K562 (cell line): ENCODE results near the gene ZNF668. TPM values are rescaled to one million over a fixed set of nuclear protein-coding genes. Genes with fewer than 3 reads are reported as not detected.

Experiments used
- ATAC-seq: fragments of 200-7000 bp; cut with Tn5 transposase; 3 replicates; pipeline ENCODE4 v1.9.1; 2020; ENCODE audit warnings: moderate library complexity
- BruUV-seq: library from RNA; stranded (reverse); fragments of 400-500 nt; replicated peaks from 2 replicates; lab custom pipeline; 2021; lab: Mats Ljungman, UMichigan
- CTCF ChIA-PET: fragments of 300-600 bp; formaldehyde crosslinking; extraction: SDS; loops from one replicate; lab custom pipeline; 2021; ENCODE audit warnings: low intra/inter-chr PET ratio; lab: Yijun Ruan, JAX
- POLR2A ChIA-PET: fragments of 300-600, 350-650 bp; sonication (Branson Sonifier 250); formaldehyde crosslinking; extraction: SDS; loops from one replicate; lab custom pipeline; 2021; ENCODE audit warnings: antibody characterized with exemption, inconsistent platforms; lab: Yijun Ruan, JAX
- DNase-seq, 4 experiments: peaks; one replicate each; pipeline versions ENCODE4 v3.0.0 to v3.0.0-alpha.2; 2011 to 2018; ENCODE audit warnings: low spot score in 3 of 4, mixed read lengths in 3 of 4; ENCODE audit errors: extremely low read depth in 1 of 4
- FAIRE-seq: peaks from 2 replicates; lab custom pipeline; 2011; peaks lifted over from hg19 to GRCh38; lab: Jason Lieb, UNC
- H2AFZ ChIP-seq: 2 replicates; pipeline ENCODE4 v1.6.0; 2011; ENCODE audit warnings: low read depth, low read length, control low read depth, inconsistent platforms
- H3K27ac ChIP-seq: fragments of 200-600 bp; 3 replicates; pipeline ENCODE4 v1.8.0; 2011; ENCODE audit warnings: low read depth, mild to moderate bottlenecking, control low read depth, inconsistent platforms, low read length, moderate library complexity, mixed read lengths; ENCODE audit errors: extremely low read depth
- H3K27me3 ChIP-seq, 2 experiments: fragments of 300-600 bp in 1 of 2; 2 replicates in 1 of 2; 3 replicates in 1 of 2; pipeline versions ENCODE4 v1.6.0 to v1.8.0; 2011; ENCODE audit warnings: inconsistent platforms in 2 of 2, low read length in 2 of 2, mild to moderate bottlenecking in 1 of 2, mixed read lengths in 1 of 2, moderate library complexity in 1 of 2; ENCODE audit not compliant: control insufficient read depth in 2 of 2, insufficient read depth in 2 of 2
- H3K36me3 ChIP-seq: fragments of 300-600 bp; 3 replicates; pipeline ENCODE4 v1.8.0; 2011; ENCODE audit warnings: mild to moderate bottlenecking, low read length, inconsistent platforms; ENCODE audit not compliant: control insufficient read depth, insufficient read depth
- H3K4me1 ChIP-seq, 2 experiments: fragments of 200-600 bp in 1 of 2; replicated peaks in 1 of 2; 2 replicates in 1 of 2; 3 replicates in 1 of 2; pipeline versions ENCODE4 v1.5.1 to v1.8.0; 2011; ENCODE audit warnings: inconsistent platforms in 2 of 2, low read length in 2 of 2, mild to moderate bottlenecking in 1 of 2, mixed read lengths in 1 of 2, moderate library complexity in 1 of 2; ENCODE audit not compliant: control insufficient read depth in 2 of 2, insufficient read depth in 2 of 2
- H3K4me2 ChIP-seq: 2 replicates; pipeline ENCODE4 v1.6.1; 2011; ENCODE audit warnings: low read length, control low read depth, inconsistent platforms, mixed read lengths; ENCODE audit not compliant: insufficient read depth
- H3K4me3 ChIP-seq: fragments of 200-600 bp; sonication (generic), shearing (Covaris generic); 2 replicates; pipeline ENCODE4 v1.5.1; 2016; ENCODE audit warnings: control low read depth, inconsistent platforms
- H3K79me2 ChIP-seq: fragments of 200-600 bp; 3 replicates; pipeline ENCODE4 v1.8.0; 2011; ENCODE audit warnings: low read length, inconsistent platforms; ENCODE audit not compliant: control insufficient read depth, insufficient read depth
- H3K9ac ChIP-seq, 2 experiments: 2 replicates each; pipeline versions ENCODE4 v1.6.0 to v1.6.1; 2011; ENCODE audit warnings: low read depth in 2 of 2, low read length in 2 of 2, control low read depth in 1 of 2, inconsistent platforms in 1 of 2, mild to moderate bottlenecking in 1 of 2, mixed read lengths in 1 of 2; ENCODE audit not compliant: insufficient read depth in 1 of 2
- H3K9me1 ChIP-seq: one replicate; pipeline ENCODE4 v1.6.0; 2011; ENCODE audit warnings: inconsistent platforms, mild to moderate bottlenecking, low read length, moderate library complexity; ENCODE audit not compliant: control insufficient read depth, insufficient read depth
- H3K9me3 ChIP-seq: replicated peaks from 2 replicates; pipeline ENCODE4 v1.5.1; 2011; ENCODE audit warnings: low read depth, low read length, inconsistent platforms; ENCODE audit not compliant: control insufficient read depth, insufficient read depth
- H4K20me1 ChIP-seq: replicated peaks from 2 replicates; pipeline ENCODE4 v1.6.1; 2011; ENCODE audit warnings: low read length, inconsistent platforms, mixed read lengths; ENCODE audit not compliant: control insufficient read depth, insufficient read depth
- IFI16 ChIP-seq: fragments of 250-450 bp; sonication (Bioruptor Pico); IDR thresholded peaks from 2 replicates; pipeline ENCODE4 v2.1.2; 2022; ENCODE audit warnings: mild to moderate bottlenecking, inconsistent platforms
- NONO ChIP-seq, 2 experiments: fragments of 200-400 bp in 1 of 2; fragments of 450-650 bp in 1 of 2; formaldehyde crosslinking in 1 of 2; IDR thresholded peaks; 2 replicates each; pipeline ENCODE4 v1.6.1; 2017; ENCODE audit warnings: low read depth in 2 of 2, mild to moderate bottlenecking in 2 of 2, moderate library complexity in 2 of 2, low read length in 1 of 2
- RBM14 ChIP-seq: fragments of 200-400 bp; formaldehyde crosslinking; IDR thresholded peaks from 2 replicates; pipeline ENCODE4 v1.6.1; 2018; ENCODE audit warnings: low read depth, mild to moderate bottlenecking, low read length, moderate library complexity, borderline replicate concordance; ENCODE audit not compliant: insufficient read depth
- U2AF2 ChIP-seq: fragments of 200-400 bp; formaldehyde crosslinking; optimal IDR thresholded peaks from 2 replicates; pipeline ENCODE3; 2017; ENCODE audit warnings: low read depth, mild to moderate bottlenecking, low read length
- ZNF512 ChIP-seq: IDR thresholded peaks from 2 replicates; pipeline ENCODE4 v1.6.1; 2016; ENCODE audit warnings: missing genetic modification characterization, missing compliant biosample characterization
- WGBS: fragments of 100-300 bp; shearing (Covaris generic); methylation state at CpG from one replicate; pipeline ENCODE4 v1.1.6; 2016; ENCODE audit warnings: low coverage, mixed read lengths; ENCODE audit not compliant: insufficient coverage; ENCODE audit errors: missing lambda C conversion rate; 5-methylcytosine and 5-hydroxymethylcytosine counted together
- in situ Hi-C: fragments of 300-500 bp; cut with MboI; formaldehyde crosslinking; loops from 4 replicates; pipeline ENCODE4 v1.15.0; 2018; ENCODE audit warnings: inconsistent platforms, mixed read lengths
- intact Hi-C: fragments of 100-400 bp; cut with micrococcal nuclease; formaldehyde crosslinking; loops from 2 replicates; pipeline ENCODE4 v1.14.2; 2022
- polyA plus RNA-seq, 8 experiments: library from polyadenylated mRNA; depleted of rRNA in 4 of 8; stranded (reverse) in 5 of 8; unstranded in 3 of 8; fragments of >200 nt; fragmentation: Nextera tagmentation in 2 of 8; fragmentation: Illumina TruSeq in 1 of 8; extraction: Ambion mirVana in 2 of 8; extraction: Trizol in 1 of 8; gene quantifications; 2 replicates each; pipeline versions ENCODE4 v1.2.1 to v1.2.3, GENCODE V29; 2011 to 2014; ENCODE audit warnings: inconsistent platforms in 1 of 8, missing spikeins in 1 of 8
- total RNA-seq, 7 experiments: library from RNA; depleted of rRNA in 6 of 7; stranded (reverse); fragments of >200 nt in 6 of 7; fragmentation: Illumina TruSeq in 2 of 7; extraction: Trizol in 2 of 7; gene quantifications; 2 replicates each; pipeline versions ENCODE4 v1.2.1 to v1.2.3, GENCODE V29; 2011 to 2021; ENCODE audit warnings: low replicate concordance in 1 of 7

The ZNF668 gene
- total and polyA plus RNA-seq, 9 of the 15 experiments (the other 6 are each of a cell fraction or from before 2014, with no cell fraction given), result 0.04 to 15.3 (median 3.8) TPM; not detected in 1

- TF ChIP-seq NONO (IDR thresholded peaks at IDR 0.05; ENCODE audit: low read depth in 2 of 2, low read length in 1 of 2) (no peak), IFI16 (CRISPR knock-in tag) (no peak)
- TF ChIP-seq, all 486 proteins: peak for 0
Measured at GRCh38 chr16:31090540-31090939, 16.5 kb upstream of the ZNF668 start (continued).

- H4K20me1 ChIP-seq, result peaks cover 8% of the 10 kb centered on the region; the same call in 1 of the 2 replicates
- intact Hi-C loops (no loop called here), in situ Hi-C loops (no loop called here)
- peaks cover 20% of the 10 kb centered on the region for H3K79me2 ChIP-seq
- peaks cover 10 to 51% of the 10 kb centered on the region in 2 experiments; a peak in 3 of 5 replicates for H3K4me1 ChIP-seq
- peak overlapping the region in 1 of 2 experiments; percentile 55; a peak in 1 of 4 replicates for H3K9ac ChIP-seq
- peaks cover 3% of the 10 kb centered on the region for H3K9me1 ChIP-seq
- no peak overlapping the region for H3K27ac ChIP-seq
- peaks cover 45% of the 10 kb centered on the region; the same call in 2 of the 3 replicates for H3K36me3 ChIP-seq
- DNase-seq, result no peak
- CTCF ChIA-PET, result no interaction called here
- 91% methylated on average over 5 of the region's 8 CpGs for WGBS
- ATAC-seq, result no peak
- FAIRE-seq, result no peak
- no peak overlapping the region for H3K4me3 ChIP-seq
- no peak overlapping the region for H2AFZ ChIP-seq
- TF ChIP-seq ZNF512 (tag), result no peak
- no peak for TF ChIP-seq RBM14
- TF ChIP-seq U2AF2, result no peak
- H3K9me3 ChIP-seq, result no peaks in the 10 kb centered on the region
- no TSS peak for BruUV-seq
- H3K27me3 ChIP-seq, result no peaks in the 10 kb centered on the region
- POLR2A ChIA-PET, result interaction anchor here (0.7 to 1.4 kb wide), 3 partner anchors 15 to 90 kb away, joined by 3 to 4 read pairs (median 3); partner anchors contain the start of genes FUS, KAT8, ZNF646 and ZNF668
- H3K4me2 ChIP-seq, result no peak overlapping the region
Measured at GRCh38 chr16:31089199-31089598, 15.2 kb upstream of the ZNF668 start.
